Measurements from ENCODE around the gene EBLN1.
A peak's percentile ranks its signal among the peaks of the same experiment; 100 is the strongest.

EBLN1 gene

GRCh38 chr10:22246680-22247391, 29.0 kb upstream of the EBLN1 start:
- Histone ChIP-seq H3K18ac (ENCODE audit: low read length) (no peak overlapping the region), H4K8ac (ENCODE audit: low read depth, low read length) (no peak overlapping the region), H3K36me3 (ENCODE audit: control insufficient read depth, insufficient read depth, low read length) (no peaks in the 10 kb centered on the region), H2AK5ac (ENCODE audit: low read length) (no peak overlapping the region), H3K4me3 (ENCODE audit: low read length) (no peak overlapping the region), H3K27ac (ENCODE audit: low read depth, low read length) (no peak overlapping the region), H3K4ac (ENCODE audit: low read depth, low read length) (no peak overlapping the region), H2BK15ac (replicated peaks; ENCODE audit: low read depth) (no peak overlapping the region), H3K4me1 (ENCODE audit: control insufficient read depth, low read depth, low read length) (no peaks in the 10 kb centered on the region), H4K5ac (ENCODE audit: low read length) (no peak overlapping the region), H3K79me2 (ENCODE audit: control insufficient read depth, insufficient read depth, low read length) (no peaks in the 10 kb centered on the region), H3K4me2 (ENCODE audit: low read length) (no peak overlapping the region), H3K79me1 (ENCODE audit: low read length) (no peaks in the 10 kb centered on the region), H2BK120ac (ENCODE audit: low read depth, low read length) (no peak overlapping the region), H3K23ac (ENCODE audit: low read length) (no peak overlapping the region), H3K9ac (ENCODE audit: low read length) (no peak overlapping the region), H3K27me3 (ENCODE audit: insufficient read depth, low read length, poor library complexity) (no peaks in the 10 kb centered on the region), H2BK5ac (ENCODE audit: low read length) (no peak overlapping the region), H3K56ac (ENCODE audit: low read length) (no peak overlapping the region)
- DNase-seq: no peak
- no CpG with 5 or more reads among the region's 3 CpGs for WGBS (ENCODE audit: extremely low coverage, insufficient coverage, low lambda C conversion rate)

- H3K4ac ChIP-seq (ENCODE audit: low read depth, low read length): no peak overlapping the region
- H2AK5ac ChIP-seq (ENCODE audit: low read length): peak overlapping the region; percentile 23
Measured at GRCh38 chr10:22245567-22245966, 27.8 kb upstream of the EBLN1 start.

GRCh38 chr10:22244855-22245254, 27.0 kb upstream of the EBLN1 start:
- no peaks in the 10 kb centered on the region for H3K27me3 ChIP-seq (ENCODE audit: insufficient read depth, low read length, poor library complexity)
- H2BK15ac ChIP-seq (replicated peaks; ENCODE audit: low read depth): no peak overlapping the region
- no peak overlapping the region for H3K4me3 ChIP-seq (ENCODE audit: low read length)
- H3K4ac ChIP-seq (ENCODE audit: low read depth, low read length): no peak overlapping the region
- no peak overlapping the region for H4K5ac ChIP-seq (ENCODE audit: low read length)
- no peak overlapping the region for H2BK120ac ChIP-seq (ENCODE audit: low read depth, low read length)
- no peak overlapping the region for H3K4me2 ChIP-seq (ENCODE audit: low read length)
- H3K56ac ChIP-seq (ENCODE audit: low read length): no peak overlapping the region
- no peaks in the 10 kb centered on the region for H3K36me3 ChIP-seq (ENCODE audit: control insufficient read depth, insufficient read depth, low read length)
- H2BK5ac ChIP-seq (ENCODE audit: low read length): no peak overlapping the region
- no peak overlapping the region for H3K9ac ChIP-seq (ENCODE audit: low read length)
- no peak for DNase-seq
- H3K79me1 ChIP-seq (ENCODE audit: low read length): no peaks in the 10 kb centered on the region
- WGBS (ENCODE audit: extremely low coverage, insufficient coverage, low lambda C conversion rate): 100% methylated on average over 2 of the region's 3 CpGs
- no peak overlapping the region for H4K8ac ChIP-seq (ENCODE audit: low read depth, low read length)
- H3K18ac ChIP-seq (ENCODE audit: low read length): no peak overlapping the region
- peak overlapping the region; percentile 23 for H2AK5ac ChIP-seq (ENCODE audit: low read length)
- no peaks in the 10 kb centered on the region for H3K79me2 ChIP-seq (ENCODE audit: control insufficient read depth, insufficient read depth, low read length)
- H3K23ac ChIP-seq (ENCODE audit: low read length): no peak overlapping the region
- H3K27ac ChIP-seq (ENCODE audit: low read depth, low read length): no peak overlapping the region
- no peaks in the 10 kb centered on the region for H3K4me1 ChIP-seq (ENCODE audit: control insufficient read depth, low read depth, low read length)

More at GRCh38 chr10:22245567-22245966, 27.8 kb upstream of the EBLN1 start:
- H3K56ac ChIP-seq (ENCODE audit: low read length): no peak overlapping the region
- H3K4me3 ChIP-seq (ENCODE audit: low read length): no peak overlapping the region
- no CpG with 5 or more reads among the region's 2 CpGs for WGBS (ENCODE audit: extremely low coverage, insufficient coverage, low lambda C conversion rate)
- no peak overlapping the region for H4K5ac ChIP-seq (ENCODE audit: low read length)
- H3K4me1 ChIP-seq (ENCODE audit: control insufficient read depth, low read depth, low read length): no peaks in the 10 kb centered on the region
- DNase-seq: peak; percentile 84
- H3K79me2 ChIP-seq (ENCODE audit: control insufficient read depth, insufficient read depth, low read length): no peaks in the 10 kb centered on the region
- H2BK5ac ChIP-seq (ENCODE audit: low read length): no peak overlapping the region
- H3K4me2 ChIP-seq (ENCODE audit: low read length): no peak overlapping the region
- H3K79me1 ChIP-seq (ENCODE audit: low read length): no peaks in the 10 kb centered on the region
- no peak overlapping the region for H3K27ac ChIP-seq (ENCODE audit: low read depth, low read length)
- no peak overlapping the region for H4K8ac ChIP-seq (ENCODE audit: low read depth, low read length)
- no peaks in the 10 kb centered on the region for H3K27me3 ChIP-seq (ENCODE audit: insufficient read depth, low read length, poor library complexity)
- H2BK120ac ChIP-seq (ENCODE audit: low read depth, low read length): no peak overlapping the region
- H3K23ac ChIP-seq (ENCODE audit: low read length): no peak overlapping the region
- H2BK15ac ChIP-seq (replicated peaks; ENCODE audit: low read depth): no peak overlapping the region
- H3K36me3 ChIP-seq (ENCODE audit: control insufficient read depth, insufficient read depth, low read length): no peaks in the 10 kb centered on the region
- no peak overlapping the region for H3K18ac ChIP-seq (ENCODE audit: low read length)
- H3K9ac ChIP-seq (ENCODE audit: low read length): no peak overlapping the region

- Histone ChIP-seq H3K4me2 (ENCODE audit: low read length) (no peak overlapping the region), H2AK5ac (ENCODE audit: low read length) (no peak overlapping the region), H3K18ac (ENCODE audit: low read length) (no peak overlapping the region), H3K27me3 (ENCODE audit: insufficient read depth, low read length, poor library complexity) (no peaks in the 10 kb centered on the region), H2BK120ac (ENCODE audit: low read depth, low read length) (no peak overlapping the region), H3K4ac (ENCODE audit: low read depth, low read length) (no peak overlapping the region), H3K79me2 (ENCODE audit: control insufficient read depth, insufficient read depth, low read length) (no peaks in the 10 kb centered on the region), H4K5ac (ENCODE audit: low read length) (no peak overlapping the region), H4K8ac (ENCODE audit: low read depth, low read length) (no peak overlapping the region), H3K4me3 (ENCODE audit: low read length) (no peak overlapping the region), H3K23ac (ENCODE audit: low read length) (no peak overlapping the region), H3K36me3 (ENCODE audit: control insufficient read depth, insufficient read depth, low read length) (no peaks in the 10 kb centered on the region), H2BK5ac (ENCODE audit: low read length) (no peak overlapping the region), H2BK15ac (replicated peaks; ENCODE audit: low read depth) (no peak overlapping the region), H3K4me1 (ENCODE audit: control insufficient read depth, low read depth, low read length) (no peaks in the 10 kb centered on the region), H3K56ac (ENCODE audit: low read length) (no peak overlapping the region), H3K9ac (ENCODE audit: low read length) (no peak overlapping the region), H3K79me1 (ENCODE audit: low read length) (no peaks in the 10 kb centered on the region), H3K27ac (ENCODE audit: low read depth, low read length) (no peak overlapping the region)
- DNase-seq: peak; percentile 37
- no CpG with 5 or more reads among the region's 4 CpGs for WGBS (ENCODE audit: extremely low coverage, insufficient coverage, low lambda C conversion rate)
Measured at GRCh38 chr10:22244001-22244400, 26.2 kb upstream of the EBLN1 start.

GRCh38 chr10:22243321-22243720, 25.5 kb upstream of the EBLN1 start:
- Histone ChIP-seq H4K8ac (ENCODE audit: low read depth, low read length) (no peak overlapping the region), H3K23ac (ENCODE audit: low read length) (no peak overlapping the region), H3K27me3 (ENCODE audit: insufficient read depth, low read length, poor library complexity) (no peaks in the 10 kb centered on the region), H3K56ac (ENCODE audit: low read length) (no peak overlapping the region), H3K4me1 (ENCODE audit: control insufficient read depth, low read depth, low read length) (no peaks in the 10 kb centered on the region), H2BK120ac (ENCODE audit: low read depth, low read length) (no peak overlapping the region), H3K79me1 (ENCODE audit: low read length) (no peaks in the 10 kb centered on the region), H2BK15ac (replicated peaks; ENCODE audit: low read depth) (no peak overlapping the region), H3K9ac (ENCODE audit: low read length) (no peak overlapping the region), H3K79me2 (ENCODE audit: control insufficient read depth, insufficient read depth, low read length) (no peaks in the 10 kb centered on the region), H3K18ac (ENCODE audit: low read length) (no peak overlapping the region), H3K27ac (ENCODE audit: low read depth, low read length) (no peak overlapping the region), H2BK5ac (ENCODE audit: low read length) (no peak overlapping the region), H3K4ac (ENCODE audit: low read depth, low read length) (no peak overlapping the region), H4K5ac (ENCODE audit: low read length) (no peak overlapping the region), H3K36me3 (ENCODE audit: control insufficient read depth, insufficient read depth, low read length) (no peaks in the 10 kb centered on the region), H3K4me2 (ENCODE audit: low read length) (no peak overlapping the region), H3K4me3 (ENCODE audit: low read length) (no peak overlapping the region), H2AK5ac (ENCODE audit: low read length) (no peak overlapping the region)
- no peak for DNase-seq
- WGBS (ENCODE audit: extremely low coverage, insufficient coverage, low lambda C conversion rate): no CpG with 5 or more reads among the region's 4 CpGs

GRCh38 chr10:22231260-22231659, 13.4 kb upstream of the EBLN1 start:
- H3K4me3 ChIP-seq (ENCODE audit: low read length): no peak overlapping the region
- no peak overlapping the region for H3K56ac ChIP-seq (ENCODE audit: low read length)
- no peak overlapping the region for H3K9ac ChIP-seq (ENCODE audit: low read length)
- H3K79me1 ChIP-seq (ENCODE audit: low read length): no peaks in the 10 kb centered on the region
- no peaks in the 10 kb centered on the region for H3K4me1 ChIP-seq (ENCODE audit: control insufficient read depth, low read depth, low read length)
- no CpG with 5 or more reads among the region's 1 CpG for WGBS (ENCODE audit: extremely low coverage, insufficient coverage, low lambda C conversion rate)
- no peaks in the 10 kb centered on the region for H3K79me2 ChIP-seq (ENCODE audit: control insufficient read depth, insufficient read depth, low read length)
- H2BK120ac ChIP-seq (ENCODE audit: low read depth, low read length): no peak overlapping the region
- no peak overlapping the region for H2BK5ac ChIP-seq (ENCODE audit: low read length)
- no peak for DNase-seq
- no peak overlapping the region for H3K4ac ChIP-seq (ENCODE audit: low read depth, low read length)
- H3K18ac ChIP-seq (ENCODE audit: low read length): no peak overlapping the region
- H3K27me3 ChIP-seq (ENCODE audit: insufficient read depth, low read length, poor library complexity): no peaks in the 10 kb centered on the region
- H3K27ac ChIP-seq (ENCODE audit: low read depth, low read length): no peak overlapping the region
- no peak overlapping the region for H2AK5ac ChIP-seq (ENCODE audit: low read length)
- no peaks in the 10 kb centered on the region for H3K36me3 ChIP-seq (ENCODE audit: control insufficient read depth, insufficient read depth, low read length)
- H2BK15ac ChIP-seq (replicated peaks; ENCODE audit: low read depth): no peak overlapping the region
- H4K5ac ChIP-seq (ENCODE audit: low read length): no peak overlapping the region
- H3K23ac ChIP-seq (ENCODE audit: low read length): no peak overlapping the region
- H4K8ac ChIP-seq (ENCODE audit: low read depth, low read length): no peak overlapping the region
- H3K4me2 ChIP-seq (ENCODE audit: low read length): no peak overlapping the region
